HG02943 (cell line): ENCODE data around the gene P4HA1.
"Not testable (repeated sequence)": the region's sequence is repeated elsewhere in the genome, so short reads cannot be mapped to it uniquely, and the experiment has no call there.

Experiments
- ATAC-seq: cut with Tn5 transposase; IDR thresholded peaks from one replicate; pipeline ENCODE4 v1.9.1; 2021; ENCODE audit warnings: mild to moderate bottlenecking, low read depth, moderate library complexity; ENCODE audit not compliant: unreplicated experiment

The P4HA1 gene

DNA sequence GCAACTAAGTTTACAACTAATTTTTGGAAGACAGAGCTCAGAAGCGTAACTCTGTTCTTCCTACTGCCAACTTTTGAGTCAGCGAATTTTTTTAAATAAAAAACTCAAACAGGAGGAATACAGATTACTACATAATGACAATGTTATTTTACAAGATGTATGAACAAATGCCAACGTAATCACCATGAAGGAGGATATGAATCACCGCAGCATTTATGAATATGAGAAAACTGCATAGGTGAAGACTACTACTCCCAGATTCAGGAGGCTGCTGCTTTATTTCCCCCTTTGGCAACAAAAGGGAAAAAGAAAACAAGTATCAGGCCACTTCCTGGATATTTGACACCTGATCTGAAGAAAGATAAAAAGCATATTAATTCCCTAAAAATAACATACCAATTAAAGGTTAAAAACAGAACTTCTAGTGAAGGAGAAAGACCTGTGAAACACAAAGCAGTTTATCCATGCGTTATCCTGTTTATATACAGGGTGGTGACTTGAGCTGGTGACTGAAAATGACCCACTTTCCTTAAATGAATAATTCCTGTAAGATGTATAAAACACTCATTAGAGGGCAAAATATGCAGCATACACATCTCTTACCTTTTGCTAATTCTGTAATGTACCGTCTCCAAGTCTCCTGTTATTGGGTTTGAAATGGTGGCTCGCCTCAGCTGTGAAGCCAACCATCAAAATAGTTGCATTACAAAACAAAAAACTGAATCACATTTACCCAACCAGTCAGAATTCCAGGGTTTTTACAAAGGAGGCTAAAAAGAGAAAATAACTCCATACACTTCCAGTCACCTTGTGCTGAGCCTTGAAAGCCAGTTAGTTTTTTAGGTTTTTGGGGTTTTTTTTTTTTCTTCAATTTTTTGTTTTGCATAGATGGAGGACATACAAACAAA lies 52.0 kb downstream of the P4HA1 start:
- no peak for ATAC-seq

DNA sequence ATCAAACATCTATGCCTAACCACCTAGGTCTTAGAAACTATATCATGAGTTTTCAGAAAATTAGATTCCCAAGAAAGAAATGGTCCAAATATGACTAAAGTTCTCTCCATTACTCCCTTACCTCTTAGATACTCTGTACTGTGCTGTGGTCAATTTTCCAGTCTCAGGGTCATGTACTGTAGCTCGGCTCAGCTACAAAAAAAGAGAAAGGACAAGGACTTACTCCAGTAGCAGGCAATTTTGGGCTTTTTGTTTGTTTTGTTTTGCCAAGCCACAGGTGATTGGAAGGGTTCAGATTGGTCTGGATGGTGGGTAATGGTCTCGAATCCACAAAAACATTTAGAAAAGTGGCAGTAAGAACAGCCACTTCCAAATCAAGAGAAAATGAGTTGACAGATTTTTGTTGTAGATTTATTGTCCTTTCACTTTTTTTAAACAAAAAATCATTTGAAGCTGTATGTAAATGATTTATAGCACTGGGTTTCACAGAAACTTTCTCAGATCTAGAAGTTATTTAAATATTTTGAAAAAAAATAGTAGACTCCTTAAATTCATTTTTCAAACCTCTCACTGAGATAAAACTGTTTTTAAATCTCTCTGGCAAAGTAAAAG lies 52.8 kb downstream of the P4HA1 start:
- ATAC-seq: no peak

DNA sequence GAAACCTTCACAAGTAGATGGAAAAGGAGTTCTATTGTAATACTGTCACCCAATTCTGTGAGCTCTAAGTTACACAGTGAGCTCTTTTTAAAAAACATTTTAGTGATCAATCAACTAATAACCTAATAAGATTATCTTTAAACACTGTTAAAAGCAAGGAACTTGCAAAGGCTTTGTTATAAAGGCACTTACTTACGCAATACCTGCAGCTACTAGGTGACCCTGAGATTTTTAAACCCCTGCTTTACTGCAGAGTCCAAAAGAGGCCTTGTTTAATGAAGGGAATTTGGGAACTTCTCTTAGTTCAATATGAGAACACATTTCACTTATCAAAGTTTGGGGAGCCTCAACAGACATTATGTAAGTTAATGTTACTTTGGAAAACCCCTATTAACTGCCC lies 53.3 kb downstream of the P4HA1 start:
- ATAC-seq: no peak

DNA sequence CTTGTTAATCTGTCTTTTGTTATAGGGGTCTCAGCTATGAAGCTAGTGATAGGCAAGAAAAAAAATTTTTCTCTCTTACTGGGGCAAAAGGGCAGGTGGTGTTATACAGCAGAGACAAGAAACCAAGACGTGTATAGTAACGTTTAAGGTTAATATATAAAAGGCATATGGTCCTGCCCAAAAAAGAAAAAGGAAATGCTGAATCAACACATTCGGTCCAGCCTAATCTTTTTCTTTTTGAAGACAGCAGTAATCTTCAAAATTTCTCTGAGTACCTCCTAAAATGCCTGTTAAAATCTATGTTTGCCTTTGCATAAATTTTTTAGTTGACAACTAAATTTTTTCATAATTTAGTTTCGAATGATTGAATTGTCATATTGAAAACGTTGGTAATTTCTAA lies 54.5 kb downstream of the P4HA1 start:
- no peak for ATAC-seq

DNA sequence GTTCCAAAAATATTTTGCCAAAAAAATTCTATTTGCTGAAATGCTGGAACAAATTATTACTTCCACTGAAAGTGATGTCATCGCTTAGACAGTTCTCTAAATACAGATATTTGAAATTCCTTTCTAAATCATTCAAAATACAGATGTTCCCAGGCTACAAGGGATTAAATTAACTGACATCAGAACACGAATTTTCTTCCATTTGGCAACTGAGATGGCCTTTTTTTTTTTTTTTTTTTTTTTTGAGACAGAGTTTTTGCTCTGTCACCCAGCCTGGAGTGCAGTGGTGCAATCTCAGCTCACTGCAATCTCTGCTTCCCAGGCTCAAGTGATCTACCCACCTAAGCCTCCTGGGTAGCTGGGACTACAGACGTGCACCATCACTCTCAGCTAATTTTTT lies 57.0 kb downstream of the P4HA1 start:
- no peak for ATAC-seq

DNA sequence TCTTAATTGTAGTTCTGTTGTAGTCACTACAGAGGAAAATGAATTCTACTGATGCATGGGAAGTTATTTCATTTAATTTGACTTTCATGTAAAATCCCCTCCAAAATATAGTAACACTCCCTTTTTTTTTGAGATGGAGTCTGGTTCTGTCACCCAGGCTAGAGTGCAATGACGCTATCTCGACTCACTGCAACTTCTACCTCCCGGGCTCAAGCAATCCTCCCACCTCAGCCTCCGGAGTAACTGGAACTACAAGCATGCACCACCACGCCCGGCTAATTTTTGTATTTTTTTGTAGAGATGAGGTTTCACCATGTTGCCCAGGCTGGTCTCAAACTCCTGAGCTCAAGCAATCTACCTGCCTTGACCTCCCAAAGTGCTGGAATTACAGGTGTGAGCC lies 60.4 kb downstream of the P4HA1 start:
- ATAC-seq: not testable (repeated sequence)

DNA sequence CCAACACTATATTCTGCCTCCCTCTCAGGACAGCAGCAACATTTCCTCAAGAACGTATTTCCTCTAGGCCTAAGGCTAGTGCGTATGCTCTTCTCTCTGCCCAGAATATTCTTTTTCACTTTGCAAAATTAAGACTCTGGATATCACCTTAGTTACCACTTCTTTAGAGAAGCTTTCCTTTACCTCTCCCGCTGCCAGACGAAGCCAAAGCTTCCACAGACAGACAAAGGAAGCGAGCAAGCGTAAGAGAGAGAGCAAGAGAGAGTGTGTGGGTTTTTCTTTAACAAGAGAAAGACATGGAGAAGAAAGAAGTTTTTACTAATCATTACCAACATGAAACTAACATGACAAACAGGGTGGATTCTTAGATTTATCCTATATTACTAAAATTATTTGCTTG lies 64.1 kb downstream of the P4HA1 start:
- ATAC-seq: no peak

DNA sequence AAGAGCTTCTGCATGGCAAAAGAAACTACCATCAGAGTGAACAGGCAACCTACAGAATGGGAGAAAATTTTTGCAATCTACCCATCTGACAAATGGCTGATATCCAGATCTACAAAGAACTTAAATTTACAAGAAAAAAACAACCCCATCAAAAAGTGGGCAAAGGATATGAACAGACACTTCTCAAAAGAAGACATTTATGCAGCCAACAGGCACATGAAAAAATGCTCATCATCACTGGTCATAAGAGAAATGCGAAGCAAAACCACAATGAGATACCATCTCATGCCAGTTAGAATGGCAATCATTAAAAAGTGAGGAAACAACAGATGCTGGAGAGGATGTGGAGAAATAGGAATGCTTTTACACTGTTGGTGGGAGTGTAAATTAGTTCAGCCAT lies 70.0 kb downstream of the P4HA1 start:
- ATAC-seq: not testable (repeated sequence)

DNA sequence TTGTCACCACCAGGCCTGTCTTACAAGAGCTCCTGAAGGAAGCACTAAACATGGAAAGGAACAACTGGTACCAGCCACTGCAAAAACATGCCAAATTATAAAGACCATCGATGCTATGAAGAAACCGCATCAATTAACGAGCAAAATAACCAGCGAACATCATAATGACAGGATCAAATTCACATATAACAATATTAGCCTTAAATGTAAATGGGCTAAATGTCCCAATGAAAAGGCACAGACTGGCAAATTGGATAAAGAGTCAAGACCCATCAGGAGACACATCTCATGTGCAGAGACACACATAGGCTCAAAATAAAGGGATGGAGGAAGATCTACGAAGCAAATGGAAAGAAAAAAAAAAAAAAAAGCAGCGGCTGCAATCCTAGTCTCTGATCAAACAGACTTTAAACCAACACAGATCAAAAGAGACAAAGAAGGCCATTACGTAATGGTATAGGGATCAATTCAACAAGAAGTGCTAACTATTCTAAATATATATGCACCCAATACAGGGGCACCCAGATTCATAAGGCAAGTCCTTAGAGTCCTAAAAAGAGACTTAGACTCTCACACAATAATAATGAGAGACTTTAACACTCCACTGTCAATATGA lies 73.1 kb downstream of the P4HA1 start:
- ATAC-seq: not testable (repeated sequence)

DNA sequence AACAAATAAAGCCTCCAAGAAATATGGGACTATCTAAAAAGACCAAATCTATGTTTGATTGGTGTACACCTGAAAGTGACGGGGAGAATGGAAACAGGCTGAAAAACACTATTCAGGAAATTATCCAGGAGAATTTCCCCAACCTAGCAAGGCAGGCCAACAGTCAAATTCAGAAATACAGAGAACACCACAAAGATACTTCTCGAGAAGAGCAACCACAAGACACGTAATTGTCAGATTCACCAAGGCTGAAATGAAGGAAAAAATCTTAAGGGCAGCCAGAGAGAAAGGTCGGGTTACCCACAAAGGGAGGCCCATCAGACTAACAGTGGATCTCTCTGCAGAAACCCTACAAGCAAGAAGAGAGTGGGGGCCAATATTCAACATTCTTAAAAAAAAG lies 73.7 kb downstream of the P4HA1 start:
- not testable (repeated sequence) for ATAC-seq

DNA sequence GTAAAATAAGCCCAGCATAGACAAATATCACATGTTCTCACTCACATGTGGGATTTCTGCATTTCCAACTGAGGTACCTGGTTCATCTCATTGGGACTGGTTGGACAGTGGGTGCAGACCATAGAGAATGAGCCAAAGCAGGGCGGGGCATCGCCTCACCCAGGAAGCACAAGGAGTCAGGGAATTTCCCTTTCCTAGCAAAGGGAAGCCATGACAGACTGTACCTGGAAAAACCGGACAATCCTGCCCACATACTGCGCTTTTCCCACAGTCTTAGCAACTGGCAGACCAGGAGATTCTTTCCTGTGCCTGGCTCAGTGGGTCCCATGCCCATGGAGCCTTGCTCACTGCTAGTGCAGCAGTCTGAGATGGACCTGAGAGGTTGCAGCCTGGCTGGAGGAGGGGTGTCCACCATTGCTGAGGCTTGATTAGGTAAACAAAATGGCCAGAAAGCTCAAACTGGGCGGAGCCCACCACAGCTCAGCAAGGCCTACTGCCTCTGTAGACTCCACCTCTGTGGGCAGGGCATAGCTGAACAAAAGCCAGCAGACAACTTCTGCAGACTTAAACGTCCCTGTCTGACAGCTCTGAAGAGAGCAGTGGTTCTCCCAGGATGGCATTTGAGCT lies 75.0 kb downstream of the P4HA1 start:
- ATAC-seq: not testable (repeated sequence)

DNA sequence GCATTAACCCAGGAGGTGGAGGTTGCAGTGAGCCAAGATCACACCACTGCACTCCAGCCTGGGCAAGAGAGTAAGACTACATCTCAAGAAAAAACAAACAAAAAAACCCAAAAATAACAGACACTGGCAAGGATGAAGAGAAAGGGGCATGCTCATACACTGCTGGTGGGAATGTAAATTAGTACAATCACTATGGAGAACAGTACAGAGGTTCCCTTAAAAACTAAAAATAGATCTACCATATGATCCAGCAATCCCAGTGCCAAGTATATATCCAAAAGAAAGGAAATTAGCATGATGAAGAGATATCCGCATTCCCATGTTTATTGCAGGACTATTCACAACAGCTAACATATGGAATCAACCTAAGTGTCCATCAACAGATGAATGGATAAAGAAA lies 75.6 kb downstream of the P4HA1 start:
- no peak for ATAC-seq

DNA sequence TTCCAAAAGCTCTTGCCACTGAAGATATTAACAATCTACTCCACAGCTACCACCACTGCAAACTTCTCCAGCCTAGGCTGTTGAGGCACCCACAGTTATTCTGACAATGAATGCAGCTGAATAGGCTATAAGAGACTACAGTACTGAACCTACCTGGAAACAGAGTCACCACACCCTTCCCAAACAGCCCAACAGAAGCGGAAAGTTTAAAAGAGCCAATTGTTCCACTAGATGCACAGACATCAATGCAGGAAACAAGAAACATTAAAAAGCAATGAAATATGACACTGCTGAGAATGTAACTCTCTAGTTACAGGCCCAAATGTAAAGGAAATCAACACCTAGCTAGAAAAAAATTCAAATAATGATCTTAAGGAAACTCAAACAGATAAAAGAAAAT lies 77.6 kb downstream of the P4HA1 start:
- no peak for ATAC-seq

DNA sequence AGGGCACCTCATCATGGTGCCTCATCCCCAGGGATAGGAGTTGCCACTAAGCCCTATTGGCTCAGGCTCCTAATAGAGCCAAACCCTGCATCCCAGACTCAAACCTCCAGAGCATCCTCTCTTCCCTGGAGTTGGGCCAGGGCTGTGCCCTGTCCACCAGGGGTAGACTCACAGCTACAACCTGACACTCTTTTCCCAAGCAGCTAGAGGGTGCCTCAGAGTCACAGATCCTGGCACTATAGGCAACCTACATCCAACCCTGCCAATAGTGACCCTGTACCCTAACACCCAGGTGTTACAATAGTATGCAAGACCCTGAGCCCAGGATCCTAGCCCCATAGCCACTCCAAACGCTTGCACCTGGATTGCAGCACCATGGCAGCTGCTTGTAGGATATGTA lies 78.0 kb downstream of the P4HA1 start:
- no peak for ATAC-seq

DNA sequence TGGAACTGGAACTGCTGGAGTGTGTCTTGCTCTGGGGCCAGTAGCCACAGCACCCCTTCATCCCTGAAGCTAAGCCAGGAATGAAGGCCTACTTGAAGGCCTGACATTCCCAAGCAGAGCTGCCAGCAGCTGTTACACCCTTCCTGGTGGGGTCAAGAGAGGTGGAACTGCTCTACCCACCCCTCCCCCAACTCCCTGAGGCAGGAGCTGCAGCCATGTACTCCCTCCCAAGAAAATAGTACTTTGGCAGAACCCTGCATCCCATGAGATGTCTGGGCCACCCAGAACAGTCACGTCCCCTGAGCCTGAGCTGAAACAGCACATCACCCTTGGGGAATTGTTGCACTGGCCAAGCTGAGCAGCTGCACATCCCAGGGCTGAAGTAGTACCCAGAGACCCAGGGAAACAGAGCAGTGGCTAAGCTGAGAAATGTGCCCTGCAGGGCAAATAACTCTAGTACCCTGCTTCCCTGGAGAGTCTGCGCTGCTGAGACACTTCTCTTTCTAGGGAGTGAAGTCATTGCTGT lies 78.6 kb downstream of the P4HA1 start:
- ATAC-seq: no peak

DNA sequence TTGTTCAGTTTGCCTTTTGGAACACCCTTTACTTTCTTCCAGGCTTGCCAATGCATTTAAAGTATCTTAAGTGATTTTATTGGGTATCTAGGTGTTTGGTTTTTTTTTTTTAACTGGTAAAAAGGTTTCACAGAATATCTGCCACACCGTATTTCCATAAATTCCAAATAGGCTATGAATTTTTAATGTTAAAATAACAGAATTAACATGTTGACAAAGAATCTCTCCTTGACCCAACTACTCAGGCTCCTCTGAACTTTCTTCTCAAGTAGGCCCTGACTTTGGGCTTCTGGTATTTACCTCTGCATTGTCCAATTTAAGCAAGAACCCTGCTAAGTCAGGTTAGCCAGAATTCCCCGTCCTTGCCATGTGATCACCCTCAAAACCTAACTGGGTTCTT lies 80.9 kb downstream of the P4HA1 start:
- no peak for ATAC-seq

DNA sequence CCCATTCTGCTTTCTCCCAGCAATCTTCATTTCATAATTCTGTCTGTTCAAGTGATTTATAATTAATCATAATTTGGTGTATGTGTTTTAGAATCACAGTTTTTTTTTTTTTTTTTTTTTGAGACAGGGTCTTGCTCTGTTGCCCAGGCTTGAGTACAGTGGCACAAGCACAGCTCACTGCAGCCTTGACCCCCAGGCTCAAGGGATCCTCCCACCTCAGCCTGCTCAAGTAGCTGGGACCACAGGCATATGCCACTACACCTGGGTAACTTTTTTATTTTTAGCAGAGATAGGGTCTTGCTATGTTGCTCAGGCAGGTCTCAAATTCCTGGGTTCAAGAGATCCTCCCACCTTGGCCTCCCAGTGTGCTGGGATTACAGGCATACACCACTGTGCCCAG lies 92.8 kb downstream of the P4HA1 start:
- ATAC-seq: no peak

DNA sequence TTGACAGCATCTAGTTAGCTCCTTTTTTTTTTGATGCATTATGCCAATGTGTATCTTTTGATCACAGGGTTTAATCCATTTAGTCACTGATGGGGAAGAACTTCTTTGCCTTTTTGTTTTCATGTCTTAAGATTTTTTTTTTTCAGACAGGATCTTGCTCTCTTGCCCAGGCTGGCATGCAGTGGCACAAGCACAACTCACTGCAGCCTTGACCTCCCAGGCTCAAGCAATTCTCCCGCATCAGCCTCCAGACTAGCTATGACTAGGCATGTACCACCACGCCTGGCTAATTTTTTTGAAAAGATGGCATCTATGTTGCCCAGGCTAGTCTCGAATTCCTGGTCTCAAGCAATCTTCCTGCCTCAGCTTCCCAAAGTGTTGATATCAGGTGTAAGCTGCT lies 95.7 kb downstream of the P4HA1 start:
- no peak for ATAC-seq

DNA sequence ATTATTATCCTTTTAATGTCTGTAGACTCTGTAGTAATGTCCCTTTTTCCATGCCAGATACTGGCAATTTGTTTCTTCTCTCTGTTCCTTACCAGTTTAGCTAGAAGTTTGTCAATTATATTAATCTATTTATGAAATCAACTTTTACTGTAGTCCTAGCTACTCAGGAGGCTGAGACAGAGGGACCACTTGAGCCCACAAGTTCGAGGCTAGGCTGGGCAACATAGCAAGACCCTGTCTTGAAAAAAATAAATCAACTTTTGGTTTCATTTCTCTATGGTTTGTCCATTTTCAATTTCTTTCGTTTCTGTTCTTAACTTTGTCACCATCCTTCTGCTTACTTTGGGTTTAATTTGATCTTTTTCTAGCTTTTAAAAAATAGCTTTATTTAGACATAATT lies 99.6 kb downstream of the P4HA1 start:
- no peak for ATAC-seq

DNA sequence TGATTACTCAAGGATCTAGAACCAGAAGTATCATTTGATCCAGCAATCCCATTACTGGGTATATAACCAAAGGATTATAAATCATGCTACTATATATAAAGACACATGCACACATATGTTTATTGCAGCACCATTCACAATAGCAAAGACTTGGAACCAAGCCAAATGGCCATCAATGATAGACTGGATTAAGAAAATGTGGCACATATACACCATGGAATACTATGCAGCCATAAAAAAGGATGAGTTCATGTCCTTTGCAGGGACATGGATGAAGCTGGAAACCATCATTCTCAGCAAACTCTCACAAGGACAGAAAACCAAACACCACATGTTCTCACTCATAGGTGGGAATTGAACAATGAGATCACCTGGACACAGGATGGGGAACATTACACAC lies 101.2 kb downstream of the P4HA1 start:
- not testable (repeated sequence) for ATAC-seq

DNA sequence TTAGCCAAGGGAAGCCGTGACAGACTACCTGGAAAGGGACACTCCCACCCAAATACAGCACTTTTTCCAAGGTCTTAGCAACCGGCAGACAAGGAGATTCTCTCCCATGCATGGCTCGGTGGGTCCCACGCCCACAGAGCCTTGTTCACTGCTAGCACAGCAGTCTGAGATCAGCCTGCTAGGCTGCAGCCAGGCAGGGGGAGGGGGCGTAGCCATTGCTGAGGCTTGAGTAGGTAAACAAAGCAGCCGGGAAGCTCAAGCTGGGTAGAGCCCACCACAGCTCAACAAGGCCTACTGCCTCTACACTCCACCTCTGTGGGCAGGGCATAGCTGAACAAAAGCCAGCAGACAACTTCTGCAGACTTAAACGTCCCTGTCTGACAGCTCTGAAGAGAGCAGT lies 106.9 kb downstream of the P4HA1 start:
- ATAC-seq: not testable (repeated sequence)
